Smooth muscle cell of the brain vasculature (primary cell): ENCODE measurements around the gene SLC35A3.
"Not testable (repeated sequence)": the region's sequence is repeated elsewhere in the genome, so short reads cannot be mapped to it uniquely, and the experiment has no call there.

Experiments used
- DNase-seq: peaks from one replicate; pipeline ENCODE4 v3.0.0-alpha.2; 2012; ENCODE audit warnings: low read depth, low spot score

The SLC35A3 gene

GRCh38 chr1:99972066-99972465, 2.3 kb downstream of the SLC35A3 start:
- DNase-seq: not testable (repeated sequence)

GRCh38 chr1:99975529-99975928, 5.7 kb downstream of the SLC35A3 start:
- no peak for DNase-seq

GRCh38 chr1:99977326-99977725, 7.5 kb downstream of the SLC35A3 start:
- DNase-seq: not testable (repeated sequence)

- no peak for DNase-seq
Measured at GRCh38 chr1:99978218-99978617, 8.4 kb downstream of the SLC35A3 start.

GRCh38 chr1:99979091-99979490, 9.3 kb downstream of the SLC35A3 start:
- no peak for DNase-seq

- no peak for DNase-seq
Measured at GRCh38 chr1:99980928-99981327, 11.1 kb downstream of the SLC35A3 start.

- no peak for DNase-seq
Measured at GRCh38 chr1:99986656-99987225, 16.9 kb downstream of the SLC35A3 start.

GRCh38 chr1:99988210-99988765, 18.5 kb downstream of the SLC35A3 start:
- no peak for DNase-seq

- no peak for DNase-seq
Measured at GRCh38 chr1:99992044-99992722, 22.4 kb downstream of the SLC35A3 start.

GRCh38 chr1:99992760-99993467, 23.1 kb downstream of the SLC35A3 start:
- DNase-seq: no peak

GRCh38 chr1:99993468-99993845, 23.7 kb downstream of the SLC35A3 start:
- DNase-seq: no peak

- no peak for DNase-seq
Measured at GRCh38 chr1:99994496-99994895, 24.7 kb downstream of the SLC35A3 start.

- no peak for DNase-seq
Measured at GRCh38 chr1:99996951-99997350, 27.2 kb downstream of the SLC35A3 start.

- no peak for DNase-seq
Measured at GRCh38 chr1:100001462-100001861, 31.7 kb downstream of the SLC35A3 start.

- no peak for DNase-seq
Measured at GRCh38 chr1:100005424-100005823, 35.6 kb downstream of the SLC35A3 start.

GRCh38 chr1:100006688-100007087, 36.9 kb downstream of the SLC35A3 start:
- no peak for DNase-seq

GRCh38 chr1:100009458-100009857, 39.7 kb downstream of the SLC35A3 start:
- DNase-seq: no peak

- no peak for DNase-seq
Measured at GRCh38 chr1:100010804-100011203, 41.0 kb downstream of the SLC35A3 start.

- DNase-seq: no peak
Measured at GRCh38 chr1:100019220-100019619, 49.4 kb downstream of the SLC35A3 start.

- DNase-seq: no peak
Measured at GRCh38 chr1:100023482-100023881, 53.7 kb downstream of the SLC35A3 start.

- DNase-seq: no peak
Measured at GRCh38 chr1:100027212-100027611, 57.4 kb downstream of the SLC35A3 start.

- DNase-seq: no peak
Measured at GRCh38 chr1:100028765-100029164, 59.0 kb downstream of the SLC35A3 start.

GRCh38 chr1:100034470-100034869, 64.7 kb downstream of the SLC35A3 start:
- DNase-seq: no peak
